HT-29 (cell line): Measurements from ENCODE around the gene PLXNA1. TPM values are rescaled to one million over a fixed set of nuclear protein-coding genes. Genes with fewer than 3 reads are reported as not detected.

ENCODE experiments used
- DNase-seq: peaks from one replicate; pipeline ENCODE4 v3.0.0-alpha.2; 2015; ENCODE audit warnings: low spot score
- total RNA-seq: library from RNA; depleted of rRNA; stranded (reverse); fragments of >200 nt; shearing (Covaris generic); gene quantifications from 2 replicates; pipeline ENCODE4 v1.2.3, GENCODE V29; 2014; rRNA removed

Gene PLXNA1
- 92.8 and 103 TPM in 2 replicates for total RNA-seq

DNA sequence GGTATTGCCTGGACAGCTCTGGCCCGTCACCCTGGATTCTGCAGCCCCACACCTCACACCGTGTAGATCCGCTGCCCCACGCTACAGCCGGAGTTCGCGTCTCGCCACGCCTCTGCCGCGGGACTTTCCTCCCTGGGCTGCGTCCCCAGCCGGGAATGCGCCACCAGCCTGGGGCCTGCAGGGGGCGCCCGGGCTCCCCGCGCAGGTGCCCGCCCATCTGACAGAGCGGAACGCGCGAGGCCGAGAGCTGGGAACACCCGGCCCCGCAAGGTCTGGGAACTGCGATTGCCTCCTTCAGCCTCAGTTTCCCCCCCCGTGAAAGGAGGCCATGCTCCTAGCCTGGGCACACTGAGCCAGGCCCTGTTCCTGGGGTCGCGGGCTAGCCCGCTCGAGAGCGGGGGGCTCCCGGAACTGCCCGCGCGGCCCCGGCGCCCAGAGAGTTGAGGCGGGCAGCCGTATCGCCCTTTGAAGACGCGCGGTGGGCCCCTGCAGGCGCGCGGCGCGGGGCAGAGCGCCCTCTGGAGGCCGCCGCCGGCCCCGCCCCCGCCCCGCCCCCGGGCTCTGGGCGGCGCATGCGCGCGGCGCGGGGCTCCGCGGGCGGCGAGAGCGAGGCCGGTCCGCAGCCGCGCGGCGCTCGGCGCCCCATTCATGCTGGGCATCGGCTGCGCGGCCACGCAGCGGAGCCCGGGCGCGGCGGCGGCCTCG, at the start of gene PLXNA1:
TSS of gene PLXNA1 (plus strand) at position 645 of the 705 bp plus-strand sequence. CDS start 5,479 bp downstream, outside the sequence.
- DNase-seq = peak; percentile 85

DNA sequence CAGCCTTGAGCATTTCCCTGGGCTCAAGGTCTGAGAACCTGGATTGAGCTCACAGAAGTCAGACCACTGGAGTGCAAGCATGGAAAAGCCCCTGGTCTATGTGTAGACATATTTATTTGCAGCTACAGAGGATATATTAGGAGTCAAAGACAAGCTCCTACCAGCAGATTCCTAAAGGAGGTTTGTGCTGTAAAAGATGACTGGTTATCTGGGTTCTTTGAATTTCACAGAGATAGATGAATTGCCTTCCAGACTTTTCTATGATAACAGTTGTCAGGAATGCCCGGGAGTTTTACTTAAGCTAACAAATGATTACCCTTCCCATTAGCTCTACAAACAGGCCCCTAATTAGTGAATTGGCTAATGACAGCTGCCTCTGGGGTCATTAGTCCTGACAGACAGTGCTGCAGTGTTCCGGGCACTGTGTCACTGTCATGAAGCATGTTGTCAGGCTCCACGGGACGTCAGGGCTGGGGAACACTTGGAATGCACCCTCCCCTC, 48.8 kb upstream of the PLXNA1 start:
- DNase-seq = no peak

DNA sequence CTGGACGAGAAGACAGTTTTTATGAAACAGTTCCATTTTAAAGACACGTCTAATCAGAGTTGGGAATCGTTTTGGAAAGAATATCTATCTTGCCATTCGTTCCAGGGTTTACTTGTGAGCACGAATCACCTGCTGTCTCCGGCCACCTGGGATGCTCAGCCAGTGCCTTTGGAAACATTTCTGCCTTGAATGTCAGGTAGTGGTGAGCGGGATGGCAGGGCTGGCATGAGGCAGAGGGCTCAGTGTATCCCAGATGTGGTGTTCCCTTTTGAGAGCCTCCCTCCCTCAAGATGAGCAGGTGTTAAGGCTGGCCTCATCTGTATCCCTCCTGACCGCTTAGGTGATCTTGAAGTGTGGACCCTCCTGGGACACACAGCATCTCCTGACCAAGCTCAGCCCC, 47.9 kb upstream of the PLXNA1 start:
- no peak for DNase-seq

DNA sequence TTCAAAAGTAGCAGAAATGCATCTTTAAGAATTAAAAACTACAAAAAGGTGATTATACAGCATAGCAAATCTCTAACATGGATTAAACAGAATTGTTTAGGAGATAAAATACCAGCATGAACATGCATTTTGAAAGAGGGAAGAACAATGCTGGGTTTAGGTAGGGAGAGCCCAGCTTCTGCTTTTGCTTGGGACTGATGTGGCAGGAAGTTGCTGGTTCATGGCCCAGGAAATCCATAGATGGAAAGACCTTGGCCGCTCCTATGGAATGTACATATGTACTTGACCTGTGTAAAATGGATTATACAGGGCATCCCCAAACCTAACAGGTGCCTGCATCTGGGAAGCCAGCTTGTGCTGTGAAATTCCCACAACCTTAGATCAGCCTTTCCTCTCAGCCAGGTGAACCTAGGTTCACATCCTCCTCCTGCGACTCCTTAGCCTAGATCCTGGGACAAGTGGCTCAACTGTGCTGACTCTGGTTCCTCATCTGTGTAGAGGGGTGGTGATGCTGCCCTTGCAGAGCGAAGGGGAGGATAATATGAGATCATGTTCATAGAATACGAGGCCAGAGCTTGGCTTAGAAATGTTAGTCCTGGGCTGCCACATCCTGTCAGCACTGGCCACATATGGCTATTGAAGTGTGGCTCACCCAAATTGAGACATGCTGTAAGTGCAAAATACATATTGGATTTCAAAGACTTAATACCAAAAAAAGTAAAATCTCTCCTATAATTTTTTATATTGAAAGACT, 47.0 kb upstream of the PLXNA1 start:
- DNase-seq = no peak

DNA sequence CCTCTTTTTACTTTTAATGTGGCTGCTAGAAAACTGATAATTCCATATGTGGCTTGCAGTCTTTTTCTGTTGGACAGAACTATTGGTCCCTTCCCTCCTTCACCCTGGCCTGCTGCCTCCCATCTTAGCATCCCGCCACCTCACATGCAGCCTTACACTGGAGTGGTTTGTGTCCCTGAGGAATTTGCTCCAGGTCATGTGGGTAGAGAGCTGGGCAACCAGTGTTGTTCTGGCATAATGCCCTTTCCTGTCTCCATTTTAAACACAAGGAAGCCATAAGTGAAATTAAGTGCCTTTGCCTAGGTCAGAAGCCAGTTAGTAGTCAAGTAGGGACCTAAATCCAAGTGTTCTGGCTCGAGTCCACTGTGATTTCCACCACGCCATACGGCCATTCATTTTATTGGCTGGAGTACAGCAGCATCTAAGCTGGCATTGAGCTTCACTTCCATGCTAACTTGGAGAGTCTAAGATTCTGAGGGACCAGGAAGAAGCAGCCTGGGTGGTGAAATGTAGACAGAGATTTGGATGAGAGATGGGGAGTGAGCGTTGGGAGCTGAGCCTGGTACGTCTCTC, 46.0 kb upstream of the PLXNA1 start:
- no peak for DNase-seq

DNA sequence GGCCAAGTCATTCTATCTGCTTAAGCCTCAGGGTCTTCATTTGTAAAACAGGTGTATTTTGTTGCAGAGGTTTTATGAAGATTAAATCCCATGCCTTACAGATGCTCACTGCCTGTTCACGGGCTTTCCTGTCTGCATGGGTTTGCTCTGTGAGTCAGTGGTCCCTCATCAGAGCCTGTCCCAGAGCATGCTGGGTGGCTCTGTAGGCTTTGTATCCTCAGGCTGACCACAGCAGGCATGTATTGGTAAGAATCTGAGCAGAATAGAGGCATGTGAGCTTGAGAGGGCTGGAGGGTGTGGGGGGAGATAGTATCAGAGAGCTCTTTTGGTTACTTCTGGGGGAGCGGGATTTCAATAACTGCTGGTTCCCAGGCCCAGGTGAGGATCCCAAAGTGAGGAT, 45.4 kb upstream of the PLXNA1 start:
- no peak for DNase-seq

DNA sequence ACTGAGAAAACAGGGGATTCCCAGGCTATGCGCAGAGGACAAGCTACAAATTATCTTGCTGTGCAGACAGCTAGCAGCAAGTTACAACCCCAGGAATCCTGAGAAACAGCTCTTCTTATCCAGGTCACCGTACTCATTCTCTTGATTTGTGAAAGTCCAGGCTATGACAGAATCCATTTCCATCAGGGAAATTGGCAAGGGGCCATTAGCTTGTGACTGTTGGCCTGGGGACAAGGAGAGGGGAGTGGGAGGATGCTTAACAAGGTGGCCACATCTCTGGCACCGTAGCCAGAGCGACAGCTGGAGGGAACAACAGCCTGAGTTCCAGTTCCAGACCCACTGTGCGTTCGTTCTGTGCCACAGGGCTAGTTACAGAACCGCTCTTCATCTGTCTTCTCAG, 44.9 kb upstream of the PLXNA1 start:
- no peak for DNase-seq

DNA sequence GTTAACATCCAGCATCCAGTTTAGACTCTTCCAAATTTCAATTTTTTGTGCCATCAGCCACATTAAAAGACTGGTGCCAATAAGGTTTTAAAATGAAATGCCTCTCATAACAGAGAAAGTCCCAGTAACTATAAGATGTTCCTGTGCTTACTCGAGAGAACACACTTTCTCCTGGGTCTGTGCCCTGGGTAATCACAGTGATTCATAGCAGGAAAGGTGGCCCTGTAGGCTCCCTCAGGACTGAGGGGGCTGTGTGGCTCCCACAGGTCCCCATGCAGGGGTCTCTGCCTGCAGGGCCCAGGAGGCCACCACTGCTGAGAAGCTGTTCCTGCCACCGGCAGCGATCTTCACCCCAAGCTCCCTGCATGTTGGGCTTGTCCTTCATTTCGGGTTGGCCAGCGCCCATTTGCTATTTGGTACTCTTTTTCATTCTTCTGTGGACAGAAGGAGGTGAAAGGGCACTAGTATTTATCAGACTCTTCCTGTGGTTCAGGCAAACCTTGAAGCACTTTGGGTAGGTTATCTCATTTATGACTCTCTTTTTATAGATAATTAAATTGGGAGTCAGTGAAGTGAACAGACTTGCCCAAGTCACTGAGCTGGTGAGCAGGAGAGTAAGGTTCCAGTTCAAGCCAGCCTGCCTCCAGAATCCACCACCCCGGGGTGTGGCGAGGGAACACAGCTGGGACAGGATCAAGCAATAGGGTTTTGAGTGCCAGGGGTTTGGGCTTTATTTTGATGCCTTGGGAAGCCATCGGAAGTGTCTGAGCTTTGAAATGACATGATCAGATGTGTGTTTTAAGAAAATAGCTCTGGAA, 44.2 kb upstream of the PLXNA1 start:
- no peak for DNase-seq

DNA sequence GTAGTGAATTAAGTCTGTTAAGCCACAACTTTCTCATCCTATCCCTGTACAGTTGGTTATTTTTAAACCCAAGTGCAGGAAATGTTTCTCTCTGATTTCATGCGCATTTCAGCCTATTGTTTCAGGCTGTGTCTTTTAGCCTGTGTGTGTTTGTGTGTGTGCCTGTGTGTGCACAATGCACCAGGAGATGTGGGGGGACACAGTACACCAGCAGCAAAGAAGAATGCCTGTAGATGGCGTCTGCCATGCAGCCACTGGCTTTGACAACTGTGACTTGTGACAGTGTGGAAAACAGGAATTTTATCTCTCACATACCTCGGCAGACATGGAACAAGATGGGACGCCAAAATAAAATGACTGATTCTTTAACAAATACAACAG, 43.6 kb upstream of the PLXNA1 start:
- peak; percentile 17 for DNase-seq

DNA sequence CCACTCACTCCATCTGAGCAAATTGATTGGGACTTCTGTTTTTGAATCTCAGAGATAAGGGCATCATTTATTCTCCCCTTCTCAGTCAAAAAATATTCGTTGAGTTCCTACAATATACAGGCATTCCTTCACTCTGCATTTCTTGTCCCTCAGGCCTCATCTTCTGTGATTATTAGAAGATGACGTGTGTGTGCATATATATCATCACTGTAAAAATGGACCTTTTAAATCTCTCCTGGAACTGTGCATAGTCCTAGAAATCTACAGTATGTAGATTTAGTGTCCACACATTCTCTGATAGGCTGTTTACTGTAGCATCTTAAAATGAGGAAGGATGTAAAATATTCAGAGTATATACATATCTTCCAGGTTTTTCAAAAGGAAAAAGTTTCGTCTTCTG, 43.2 kb upstream of the PLXNA1 start:
- DNase-seq = no peak

DNA sequence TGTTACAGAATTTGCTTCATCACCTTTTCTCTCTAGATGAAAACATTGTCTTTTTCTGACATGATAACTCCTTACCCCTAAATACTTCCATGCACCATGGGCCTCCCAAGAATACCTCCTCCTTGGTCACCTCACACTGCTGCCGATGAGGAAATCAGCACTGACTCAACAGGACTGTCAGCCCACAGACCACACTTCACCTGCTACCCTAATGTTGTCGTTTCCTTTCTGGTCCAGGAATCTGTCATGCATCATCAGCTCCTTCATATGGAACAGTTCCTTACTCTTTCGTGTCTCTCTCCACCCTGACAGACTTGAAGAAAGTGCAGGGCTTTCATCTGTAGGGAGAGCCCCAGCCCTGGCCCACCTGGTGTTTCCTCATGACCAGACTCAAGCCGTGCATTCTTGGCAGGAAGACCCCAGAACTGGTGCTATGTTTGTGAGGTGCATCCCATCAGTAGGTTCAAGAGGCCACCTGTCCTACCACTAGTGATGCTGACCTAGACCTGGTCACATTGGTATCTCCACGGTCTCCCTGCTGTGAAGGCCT, 41.1 kb upstream of the PLXNA1 start:
- no peak for DNase-seq

DNA sequence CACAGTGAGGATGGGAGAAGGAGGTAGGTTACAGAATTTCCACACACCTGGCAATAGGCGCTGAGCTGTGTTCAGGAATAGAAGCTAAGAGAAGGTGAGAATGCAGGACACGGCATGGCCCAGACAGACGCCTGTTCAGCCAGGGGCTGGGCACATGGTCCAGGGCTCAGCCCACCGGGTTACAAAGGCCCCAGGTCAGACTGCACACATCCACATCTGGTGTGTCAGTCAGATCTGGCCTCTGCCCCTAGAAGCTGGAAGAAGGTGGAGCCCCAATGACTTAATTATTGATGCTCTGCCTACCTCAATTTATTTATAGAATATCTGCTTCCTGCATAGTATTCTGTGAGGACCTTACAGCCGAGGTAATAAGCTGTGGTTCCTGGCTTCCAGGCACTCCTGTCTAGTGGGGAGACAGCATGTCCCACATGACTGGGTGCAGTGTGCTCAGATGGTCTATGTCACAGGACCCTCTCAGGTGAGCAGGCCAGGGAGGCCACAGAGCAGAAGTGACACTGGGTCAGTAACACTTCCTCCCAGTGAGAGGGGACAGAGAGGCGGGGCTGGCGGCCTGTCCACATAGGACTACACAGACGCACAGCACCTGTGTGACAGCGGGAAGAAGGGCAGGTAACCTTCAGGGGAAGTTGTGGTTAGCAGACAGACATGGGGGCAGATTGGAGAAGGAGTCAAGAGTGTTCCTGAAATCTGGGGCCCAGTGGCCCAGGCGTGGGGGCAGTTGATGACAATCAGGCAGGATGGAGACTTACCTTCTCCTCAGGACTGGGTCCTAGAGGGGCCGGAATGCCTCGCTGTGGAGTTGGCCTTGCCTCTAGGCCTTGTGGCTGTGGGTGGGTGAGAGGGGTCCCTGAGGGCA, 38.6 kb upstream of the PLXNA1 start:
- no peak for DNase-seq

DNA sequence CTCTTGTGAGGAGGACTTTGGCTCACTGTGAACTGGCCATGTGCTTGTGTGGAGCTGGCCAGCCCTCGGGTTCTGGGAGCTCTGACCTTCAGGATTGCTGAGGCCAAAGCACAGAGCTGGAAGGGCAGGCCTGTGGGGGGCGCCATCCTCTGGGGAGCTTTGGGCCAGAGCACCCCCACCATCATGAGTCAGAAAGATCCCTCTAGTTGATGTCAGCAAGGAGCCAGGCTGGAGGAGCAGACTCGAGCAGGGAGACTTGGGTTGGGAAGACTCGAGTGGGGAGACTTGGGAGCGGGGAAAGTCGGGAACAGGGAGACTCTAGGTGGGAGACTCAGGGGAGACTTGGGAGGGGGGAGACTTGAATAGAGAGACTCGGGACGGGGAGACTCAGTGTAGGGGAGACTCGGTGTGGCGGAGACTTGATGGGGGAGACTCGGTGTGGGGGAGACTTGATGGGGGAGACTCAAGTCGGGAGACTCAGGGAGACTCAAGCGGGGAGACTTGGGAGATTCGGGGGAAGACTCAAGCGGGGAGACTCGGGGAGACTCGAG, 37.7 kb upstream of the PLXNA1 start:
- DNase-seq = no peak

DNA sequence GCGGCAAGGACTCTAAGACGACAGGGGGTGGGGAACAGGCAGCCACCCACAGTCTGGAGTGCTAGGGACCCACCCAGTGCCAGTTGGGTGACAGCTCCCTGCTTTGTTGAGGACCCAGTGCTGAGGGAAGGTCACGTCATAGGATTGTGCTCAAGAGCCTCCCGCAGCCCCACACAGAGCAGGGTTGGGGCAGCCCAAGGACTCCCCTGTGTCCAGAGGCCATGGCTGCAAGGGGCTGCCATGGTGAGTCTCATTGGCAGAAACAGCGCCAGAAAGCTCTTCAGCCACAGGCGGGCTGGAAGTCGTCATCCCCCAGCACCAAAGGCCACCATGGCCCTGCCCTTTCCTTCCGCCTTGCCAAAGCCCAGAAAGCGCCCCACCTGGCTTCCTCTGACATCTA, 37.0 kb upstream of the PLXNA1 start:
- no peak for DNase-seq

DNA sequence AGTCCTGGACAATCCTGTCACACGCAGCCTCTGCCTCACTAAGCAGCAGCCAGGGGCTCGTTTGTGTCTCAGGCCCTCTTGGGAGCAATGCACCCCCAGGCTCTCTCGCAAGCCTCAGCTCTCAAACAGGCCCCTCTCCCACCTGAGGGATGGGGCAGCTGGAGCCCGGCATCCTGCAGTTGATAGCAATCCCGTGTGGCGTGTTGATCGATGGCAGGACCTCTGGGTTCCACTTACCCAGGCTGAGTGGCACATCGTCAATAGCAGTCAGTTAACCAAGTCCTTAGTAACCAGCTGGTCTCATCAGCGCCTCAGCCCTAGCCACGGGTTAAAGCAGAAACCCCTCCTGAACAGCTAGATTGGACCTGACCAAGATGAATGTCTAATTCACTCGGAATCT, 36.5 kb upstream of the PLXNA1 start:
- DNase-seq = no peak

DNA sequence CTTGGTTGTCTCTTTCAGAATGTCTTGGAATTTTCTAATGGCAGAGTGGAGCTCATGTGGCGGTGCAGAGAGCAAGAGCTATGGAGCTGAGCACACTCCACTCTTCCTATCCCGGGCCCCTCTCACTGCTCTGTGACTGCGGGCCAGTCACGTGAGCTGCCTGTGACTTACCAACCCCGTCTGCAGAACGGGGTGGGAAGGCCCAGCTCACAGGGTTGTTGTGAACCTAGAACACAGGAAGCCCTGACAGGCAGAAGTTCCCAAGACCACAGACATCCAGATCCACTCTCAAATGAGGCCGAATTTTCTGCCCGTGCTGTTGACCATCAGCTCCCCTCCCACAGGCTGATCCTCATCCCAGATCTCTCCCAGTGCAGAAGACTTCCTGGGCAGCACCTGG, 35.5 kb upstream of the PLXNA1 start:
- no peak for DNase-seq

DNA sequence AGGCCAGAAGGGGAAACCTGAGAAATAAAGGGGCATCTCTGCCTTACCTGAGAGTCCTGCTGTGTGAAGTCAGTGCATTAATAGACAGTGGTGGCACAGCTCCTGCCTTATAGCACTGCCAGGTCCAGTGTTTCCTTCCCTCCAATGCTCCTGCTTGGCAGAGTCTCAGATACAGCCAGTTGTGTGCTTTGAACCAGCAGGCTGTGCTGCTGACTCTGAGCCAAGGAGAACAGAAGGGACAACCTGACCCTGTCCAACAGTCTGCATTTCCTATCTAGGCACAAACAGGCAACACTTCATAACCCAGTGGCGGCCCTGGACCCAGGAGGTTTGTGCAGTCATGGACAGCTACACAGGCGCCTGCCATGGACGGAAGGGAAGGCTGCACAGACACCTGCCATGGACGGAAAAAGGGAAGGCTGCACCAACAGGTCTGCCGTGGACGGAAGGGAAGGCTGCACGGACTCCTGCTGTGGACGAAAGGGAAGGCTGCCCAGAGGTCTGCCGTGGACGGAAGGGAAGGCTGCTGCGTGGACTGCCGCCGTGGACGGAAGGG, 33.9 kb upstream of the PLXNA1 start:
- no peak for DNase-seq

DNA sequence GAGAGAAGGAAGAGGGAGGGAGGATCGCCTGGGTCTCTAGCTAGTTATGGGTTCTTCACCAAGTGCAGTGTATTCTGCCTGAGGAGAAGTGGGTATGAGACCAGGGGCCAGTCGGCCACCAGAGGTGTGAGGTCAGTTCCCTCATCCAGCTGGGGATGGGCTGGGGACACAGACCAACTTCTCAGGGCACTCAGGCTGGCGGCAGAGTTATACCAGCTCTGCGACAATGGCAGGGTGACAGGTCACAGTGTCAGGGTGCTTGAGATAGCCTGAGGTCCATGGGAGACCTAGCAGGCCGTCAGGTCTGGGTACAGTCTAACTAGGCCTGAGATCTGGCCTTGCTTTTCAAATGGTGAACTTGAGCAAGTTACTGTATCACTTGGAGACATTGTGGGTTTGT, 31.4 kb upstream of the PLXNA1 start:
- no peak for DNase-seq

DNA sequence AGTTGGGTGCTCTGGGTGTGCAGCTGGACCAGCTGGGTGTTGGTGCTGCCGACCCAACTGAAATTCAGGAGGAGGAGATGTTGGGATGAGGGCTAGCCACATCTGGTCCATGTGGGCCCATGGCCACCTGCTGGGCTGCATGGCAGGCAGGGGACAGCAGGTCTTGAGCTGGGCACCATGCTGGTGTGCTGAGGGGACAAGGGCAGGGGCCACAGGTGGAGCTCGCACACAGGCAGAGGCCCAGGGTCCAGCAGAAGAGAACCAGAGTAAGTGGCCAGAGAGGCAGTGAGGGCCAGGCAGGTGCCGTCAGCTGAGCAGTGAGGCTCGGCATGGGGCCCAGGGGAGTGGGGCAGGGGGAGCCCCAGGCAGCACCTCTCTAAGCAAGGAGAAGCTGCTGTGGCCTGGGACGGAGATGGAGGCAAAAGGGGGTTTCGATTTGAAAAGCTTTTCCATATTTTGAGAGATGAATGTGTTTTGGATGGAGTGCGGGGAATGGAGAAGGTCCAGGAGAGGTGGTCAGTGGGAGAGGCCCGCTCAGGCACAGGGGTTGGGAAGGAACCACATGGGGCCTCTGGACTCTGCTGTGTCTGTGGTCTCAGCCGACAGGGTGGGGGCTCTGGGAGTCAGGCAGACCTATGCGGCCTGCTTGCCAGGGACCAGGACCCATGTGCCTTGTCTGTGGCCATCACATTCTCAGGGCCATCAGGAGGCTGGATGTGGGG, 30.5 kb upstream of the PLXNA1 start:
- DNase-seq = no peak
